Endothelial cell of umbilical vein (primary cell): ENCODE measurements around the gene METTL15. TPM values are rescaled to one million over a fixed set of nuclear protein-coding genes. Genes with fewer than 3 reads are reported as not detected.

Experiments used
- BruUV-seq: library from RNA; stranded (reverse); fragments of 400-500 nt; replicated peaks from 2 replicates; lab custom pipeline; 2021; lab: Mats Ljungman, UMichigan
- CTCF ChIA-PET: fragments of 300-600, 350-600 bp; sonication (Branson Sonifier 250); formaldehyde crosslinking; loops from one replicate; lab custom pipeline; 2021; ENCODE audit warnings: antibody characterized with exemption, inconsistent platforms; lab: Charles Lee
- POLR2A ChIA-PET: fragments of 300-600, 350-600 bp; sonication (Branson Sonifier 250); formaldehyde crosslinking; loops from one replicate; lab custom pipeline; 2021; ENCODE audit warnings: antibody characterized with exemption, inconsistent platforms; lab: Charles Lee
- DNase-seq: peaks from one replicate; pipeline ENCODE4 v3.0.0-alpha.2; 2011; ENCODE audit warnings: low read depth, low spot score
- FAIRE-seq: peaks from 2 replicates; lab custom pipeline; 2011; peaks lifted over from hg19 to GRCh38; lab: Jason Lieb, UNC
- H2AFZ ChIP-seq: 2 replicates; pipeline ENCODE4 v1.6.0; 2012; ENCODE audit warnings: low read depth, low read length, control low read depth, inconsistent platforms
- H3K27ac ChIP-seq: 2 replicates; pipeline ENCODE4 v1.5.1; 2011; ENCODE audit warnings: low read depth, mild to moderate bottlenecking, control low read depth, low read length, moderate library complexity; ENCODE audit not compliant: insufficient read depth
- H3K27me3 ChIP-seq, 2 experiments: 2 replicates each; pipeline versions ENCODE4 v1.6.0 to v1.6.1; 2011; ENCODE audit warnings: low read length in 2 of 2, mixed read lengths in 1 of 2; ENCODE audit not compliant: control insufficient read depth in 2 of 2, insufficient read depth in 2 of 2
- H3K36me3 ChIP-seq, 2 experiments: 2 replicates in 1 of 2; 3 replicates in 1 of 2; pipeline ENCODE4 v1.5.1; 2011; ENCODE audit warnings: low read length in 2 of 2, mild to moderate bottlenecking in 1 of 2, moderate library complexity in 1 of 2; ENCODE audit not compliant: control insufficient read depth in 2 of 2, insufficient read depth in 2 of 2; ENCODE audit errors: extremely low read depth in 1 of 2
- H3K4me1 ChIP-seq: 3 replicates; pipeline ENCODE4 v1.5.1; 2011; ENCODE audit warnings: mild to moderate bottlenecking, low read length; ENCODE audit not compliant: control insufficient read depth, insufficient read depth; ENCODE audit errors: extremely low read depth
- H3K4me2 ChIP-seq: 2 replicates; pipeline ENCODE4 v1.6.1; 2011; ENCODE audit warnings: low read length, control low read depth, mixed read lengths; ENCODE audit not compliant: insufficient read depth
- H3K4me3 ChIP-seq, 3 experiments: fragments of 200-600 bp in 1 of 3; sonication (generic), shearing (Covaris generic) in 1 of 3; replicated peaks in 1 of 3; 2 replicates each; pipeline ENCODE4 v1.5.1; 2011 to 2016; ENCODE audit warnings: control low read depth in 3 of 3, low read length in 3 of 3, mild to moderate bottlenecking in 2 of 3, inconsistent platforms in 1 of 3, low read depth in 1 of 3, moderate library complexity in 1 of 3; ENCODE audit not compliant: insufficient read depth in 1 of 3
- H3K79me2 ChIP-seq: 2 replicates; pipeline ENCODE4 v1.6.0; 2012; ENCODE audit warnings: low read length, inconsistent platforms; ENCODE audit not compliant: control insufficient read depth, insufficient read depth
- H3K9ac ChIP-seq: replicated peaks from 2 replicates; pipeline ENCODE3; 2011; ENCODE audit warnings: low read length, control low read depth; ENCODE audit not compliant: insufficient read depth; ENCODE audit errors: extremely low read depth
- H3K9me1 ChIP-seq: replicated peaks from 3 replicates; pipeline ENCODE4 v1.6.0; 2011; ENCODE audit warnings: mild to moderate bottlenecking, low read length; ENCODE audit not compliant: control insufficient read depth, insufficient read depth; ENCODE audit errors: extremely low read depth
- H3K9me3 ChIP-seq: replicated peaks from 2 replicates; pipeline ENCODE4 v1.5.1; 2012; ENCODE audit warnings: low read length, inconsistent platforms; ENCODE audit not compliant: control insufficient read depth, insufficient read depth
- H4K20me1 ChIP-seq: replicated peaks from 2 replicates; pipeline ENCODE3; 2011; ENCODE audit warnings: mild to moderate bottlenecking, low read length; ENCODE audit not compliant: control insufficient read depth, insufficient read depth; ENCODE audit errors: extremely low read depth
- CTCF ChIP-seq, 2 donors: IDR thresholded peaks; 1 replicate in 1 of 2; 2 replicates in 1 of 2; pipeline ENCODE4 v1.5.1; 2011; ENCODE audit warnings: low read length in 2 of 2, mild to moderate bottlenecking in 2 of 2, moderate library complexity in 2 of 2, control low read depth in 1 of 2, inconsistent platforms in 1 of 2, low read depth in 1 of 2; ENCODE audit not compliant: insufficient read depth in 1 of 2; ENCODE audit errors: extremely low read depth in 1 of 2
- EZH2 ChIP-seq: IDR thresholded peaks from 2 replicates; pipeline ENCODE4 v1.6.1; 2012; ENCODE audit warnings: borderline replicate concordance, low read depth, mild to moderate bottlenecking, moderate library complexity, low read length, inconsistent platforms; ENCODE audit not compliant: severe bottlenecking
- FOS ChIP-seq: IDR thresholded peaks from 2 replicates; pipeline ENCODE4 v1.6.1; 2011; ENCODE audit warnings: mild to moderate bottlenecking, low read length, moderate library complexity, borderline replicate concordance; ENCODE audit not compliant: insufficient read depth
- GATA2 ChIP-seq: IDR thresholded peaks from 2 replicates; pipeline ENCODE4 v1.7.0; 2011; ENCODE audit warnings: low read depth, mild to moderate bottlenecking, moderate library complexity, mixed read lengths, low read length; ENCODE audit not compliant: insufficient read length, insufficient read depth
- JUN ChIP-seq: IDR thresholded peaks from 2 replicates; pipeline ENCODE4 v1.6.1; 2011; ENCODE audit warnings: borderline replicate concordance, low read depth; ENCODE audit not compliant: insufficient read length, insufficient read depth
- MAX ChIP-seq: IDR thresholded peaks from 2 replicates; pipeline ENCODE4 v1.6.1; 2011; ENCODE audit not compliant: insufficient read depth, insufficient read length
- MYC ChIP-seq: IDR thresholded peaks from one replicate; pipeline ENCODE4 v1.6.1; 2011; ENCODE audit warnings: mild to moderate bottlenecking, low read depth, low read length
- POLR2A ChIP-seq: IDR thresholded peaks from 2 replicates; pipeline ENCODE4 v1.6.1; 2012; ENCODE audit warnings: low read depth, mild to moderate bottlenecking, control low read depth, low read length
- POLR2AphosphoS5 ChIP-seq: IDR thresholded peaks from 2 replicates; pipeline ENCODE4 v1.6.1; 2012; ENCODE audit warnings: low read depth, mild to moderate bottlenecking, control low read depth, low read length, moderate library complexity; ENCODE audit not compliant: insufficient read depth
- dilution Hi-C: fragments of 300-500 bp; cut with MboI; formaldehyde crosslinking; loops from one replicate; pipeline ENCODE4 v1.15.0; 2019; ENCODE audit warnings: low sequenced_read_pairs; ENCODE audit not compliant: extremely low pct_ligation_motif_present
- intact Hi-C: fragments of 100-400 bp; cut with micrococcal nuclease; formaldehyde crosslinking; loops from one replicate; pipeline ENCODE4 v1.10.0; 2022
- polyA plus RNA-seq, 4 experiments: library from polyadenylated mRNA; depleted of rRNA in 3 of 4; stranded (reverse) in 3 of 4; unstranded in 1 of 4; fragments of >200 nt; gene quantifications; 2 replicates each; pipeline versions ENCODE4 v1.2.1 to v1.2.3, GENCODE V29; 2011 to 2012; ENCODE audit warnings: missing spikeins in 1 of 4
- total RNA-seq: library from RNA; stranded (reverse); gene quantifications from 2 replicates; pipeline ENCODE4 v1.2.3, GENCODE V29; 2021

The METTL15 gene
- total and polyA plus RNA-seq, 2 donors (not counting 3 experiments of a cell fraction or from before 2014, with no cell fraction given): 3.2 to 12.1 TPM

DNA sequence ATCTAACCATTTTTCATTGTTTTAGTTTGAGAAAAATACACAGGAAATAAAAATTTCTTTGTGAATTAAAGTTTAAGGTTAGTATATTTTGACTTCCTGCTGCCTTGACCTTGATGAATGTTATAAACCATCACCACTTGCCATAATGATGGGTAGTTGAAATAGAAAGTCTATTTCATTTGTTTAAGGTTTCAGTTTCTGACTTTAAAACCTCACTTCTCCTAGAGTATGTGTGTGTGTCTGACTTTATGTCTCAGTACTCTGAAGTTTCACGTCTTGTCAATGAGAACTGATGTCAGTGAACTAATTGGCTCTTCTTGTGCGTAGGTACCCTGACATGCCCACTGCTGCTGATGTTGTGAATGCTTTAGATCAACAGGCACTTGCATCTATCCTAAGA, 188.2 kb downstream of the METTL15 start:
- DNase-seq (no peak), FAIRE-seq (no peak)
- H3K27me3 ChIP-seq: no peaks in the 10 kb centered on the region
- H3K79me2 ChIP-seq: no peaks in the 10 kb centered on the region
- H2AFZ ChIP-seq: no peak overlapping the region
- ChIA-PET POLR2A (no interaction called here), CTCF (no interaction called here)
- no peak overlapping the region for H3K27ac ChIP-seq
- no peaks in the 10 kb centered on the region for H3K4me1 ChIP-seq
- H3K9me1 ChIP-seq: no peaks in the 10 kb centered on the region
- dilution Hi-C loops (no loop called here), intact Hi-C loops (no loop called here)
- no peak overlapping the region for H3K4me2 ChIP-seq
- H3K9ac ChIP-seq: no peak overlapping the region
- H3K9me3 ChIP-seq: no peaks in the 10 kb centered on the region
- peaks cover 0 to 2% of the 10 kb centered on the region in 2 experiments for H3K36me3 ChIP-seq
- H3K4me3 ChIP-seq: no peak overlapping the region
- no peaks in the 10 kb centered on the region for H4K20me1 ChIP-seq
- BruUV-seq: no TSS peak
- TF ChIP-seq CTCF (IDR thresholded peaks at IDR 0.05; ENCODE audit: extremely low read depth in 1 of 2, insufficient read depth in 1 of 2, low read depth in 1 of 2, low read length in 2 of 2) (no peak), FOS (no peak), MAX (no peak), POLR2A (no peak), POLR2AphosphoS5 (no peak), JUN (no peak), MYC (no peak), GATA2 (no peak), EZH2 (no peak)
